ENCODE data around the gene NFRKB. TPM values are rescaled to one million over a fixed set of nuclear protein-coding genes. Genes with fewer than 3 reads are reported as not detected.

NFRKB gene
- polyA plus RNA-seq, 1 donor = 56.1 TPM

Other genes starting within 250 kb of the NFRKB start
- gene TMEM45B, start 79.7 kb downstream of the NFRKB start, polyA plus RNA-seq (ENCODE audit: insufficient read length) = 21.5 TPM
- 14.1 TPM for gene PRDM10, start 107.3 kb upstream of the NFRKB start, polyA plus RNA-seq (ENCODE audit: insufficient read length)
- 451 TPM for gene APLP2, start 174.3 kb upstream of the NFRKB start, polyA plus RNA-seq (ENCODE audit: insufficient read length)